HL-60 (cell line): ENCODE results near the gene TP53INP2.

Experiments used
- DNase-seq, 2 experiments: peaks; one replicate each; pipeline ENCODE4 v3.0.0-alpha.2; 2010 to 2020; ENCODE audit warnings: low read depth in 1 of 2, low spot score in 1 of 2
- H3K27ac ChIP-seq: fragments of 250-450 bp; sonication (Bioruptor Pico); replicated peaks from 2 replicates; pipeline ENCODE4 v1.5.1; 2020; ENCODE audit warnings: mild to moderate bottlenecking, moderate library complexity
- H3K27me3 ChIP-seq: fragments of 250-450 bp; sonication (Bioruptor Pico); 2 replicates; pipeline ENCODE4 v1.5.1; 2021; ENCODE audit warnings: mild to moderate bottlenecking, moderate library complexity; ENCODE audit not compliant: insufficient read depth, poor library complexity, severe bottlenecking
- H3K4me3 ChIP-seq: replicated peaks from 2 replicates; pipeline ENCODE4 v1.5.1; 2011; ENCODE audit warnings: mild to moderate bottlenecking, control low read depth, low read length; ENCODE audit not compliant: insufficient read depth
- GABPA ChIP-seq: IDR thresholded peaks from 2 replicates; pipeline ENCODE4 v1.6.1; 2012; ENCODE audit warnings: low read depth
- POLR2AphosphoS5 ChIP-seq: IDR thresholded peaks from 2 replicates; pipeline ENCODE4 v1.6.1; 2012; ENCODE audit warnings: low read depth
- REST ChIP-seq: IDR thresholded peaks from 2 replicates; pipeline ENCODE4 v1.6.1; 2012; ENCODE audit warnings: low read depth; ENCODE audit not compliant: insufficient replicate concordance
- SPI1 ChIP-seq: IDR thresholded peaks from 2 replicates; pipeline ENCODE4 v1.6.1; 2012; ENCODE audit warnings: low read depth, mild to moderate bottlenecking, borderline replicate concordance
- TF ChIP-seq, protein P1 (sequence below): IDR thresholded peaks from one replicate; pipeline ENCODE4 v1.5.1; 2011; ENCODE audit warnings: low read length, control low read depth, inconsistent platforms; ENCODE audit not compliant: insufficient read depth

The TP53INP2 gene

DNA sequence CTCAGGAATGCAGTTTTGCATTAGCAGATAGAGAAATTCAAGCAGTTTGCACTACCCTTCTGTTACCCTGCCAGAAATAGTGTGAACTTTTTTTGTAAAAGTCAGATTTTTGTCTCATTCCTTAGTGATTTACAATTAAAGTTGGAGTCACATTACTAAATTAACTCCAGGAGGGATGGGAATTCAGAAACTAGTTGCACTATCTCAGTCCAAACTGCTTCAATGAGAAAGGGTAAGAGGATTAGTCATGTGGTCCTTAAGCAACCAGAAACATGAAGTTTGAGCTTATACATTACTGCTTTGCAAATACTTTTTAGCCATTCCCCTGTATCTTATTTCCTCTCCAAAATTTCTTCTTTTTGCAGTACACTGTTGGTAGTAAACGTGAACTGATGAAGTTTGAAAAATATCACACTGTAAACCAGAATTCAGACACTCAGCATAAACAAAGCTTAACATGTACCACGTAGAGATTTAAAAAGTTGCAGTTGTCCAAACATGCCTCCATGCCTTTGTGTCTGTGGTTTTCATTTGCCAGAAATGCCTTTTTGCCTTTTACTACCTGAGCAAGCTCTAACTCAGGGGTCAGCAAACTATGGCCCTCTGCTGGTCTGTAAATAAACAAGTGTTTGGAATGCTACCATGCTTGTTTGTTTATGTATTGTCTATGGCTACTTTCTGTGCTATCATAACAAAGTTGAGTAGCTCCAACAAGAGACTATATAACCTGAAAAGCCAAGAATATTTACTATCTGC is 49.7 kb downstream of the TP53INP2 start:
- no peaks in the 10 kb centered on the region for H3K27me3 ChIP-seq
- H3K4me3 ChIP-seq: no peak overlapping the region
- TF ChIP-seq POLR2AphosphoS5 (no peak), SPI1 (no peak), REST (no peak)
- no peak overlapping the region for H3K27ac ChIP-seq
- no peak for DNase-seq

GRCh38 chr20:34754611-34755010 is 50.5 kb downstream of the TP53INP2 start:
- H3K27ac ChIP-seq: no peak overlapping the region
- TF ChIP-seq REST (no peak), SPI1 (no peak), POLR2AphosphoS5 (no peak)
- no peak overlapping the region for H3K4me3 ChIP-seq

DNA sequence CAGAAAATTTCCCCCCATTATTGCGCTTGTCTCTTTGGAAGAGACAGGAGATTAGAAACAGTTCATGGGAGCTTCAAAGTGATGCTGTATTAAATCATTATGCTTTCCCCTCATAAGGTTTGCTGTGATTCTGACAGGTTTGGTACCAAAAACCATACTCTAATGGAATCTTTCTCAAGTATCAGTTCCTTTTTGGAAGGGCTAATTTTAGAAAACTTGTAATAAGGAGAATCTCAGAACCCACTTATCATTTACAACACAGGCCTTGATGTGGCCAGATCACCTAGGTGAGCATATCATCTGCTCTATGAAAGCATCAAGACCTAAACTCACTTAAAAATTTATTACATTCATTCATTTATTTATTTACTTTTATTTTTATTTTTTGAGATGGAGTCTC is 51.2 kb downstream of the TP53INP2 start:
- TF ChIP-seq GABPA: no peak
- TF ChIP-seq, protein P1, sequence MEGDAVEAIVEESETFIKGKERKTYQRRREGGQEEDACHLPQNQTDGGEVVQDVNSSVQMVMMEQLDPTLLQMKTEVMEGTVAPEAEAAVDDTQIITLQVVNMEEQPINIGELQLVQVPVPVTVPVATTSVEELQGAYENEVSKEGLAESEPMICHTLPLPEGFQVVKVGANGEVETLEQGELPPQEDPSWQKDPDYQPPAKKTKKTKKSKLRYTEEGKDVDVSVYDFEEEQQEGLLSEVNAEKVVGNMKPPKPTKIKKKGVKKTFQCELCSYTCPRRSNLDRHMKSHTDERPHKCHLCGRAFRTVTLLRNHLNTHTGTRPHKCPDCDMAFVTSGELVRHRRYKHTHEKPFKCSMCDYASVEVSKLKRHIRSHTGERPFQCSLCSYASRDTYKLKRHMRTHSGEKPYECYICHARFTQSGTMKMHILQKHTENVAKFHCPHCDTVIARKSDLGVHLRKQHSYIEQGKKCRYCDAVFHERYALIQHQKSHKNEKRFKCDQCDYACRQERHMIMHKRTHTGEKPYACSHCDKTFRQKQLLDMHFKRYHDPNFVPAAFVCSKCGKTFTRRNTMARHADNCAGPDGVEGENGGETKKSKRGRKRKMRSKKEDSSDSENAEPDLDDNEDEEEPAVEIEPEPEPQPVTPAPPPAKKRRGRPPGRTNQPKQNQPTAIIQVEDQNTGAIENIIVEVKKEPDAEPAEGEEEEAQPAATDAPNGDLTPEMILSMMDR: no peak
- TF ChIP-seq POLR2AphosphoS5: no peak
- no peak for TF ChIP-seq REST
- no peak for TF ChIP-seq SPI1
- H3K4me3 ChIP-seq: no peak overlapping the region
- no peak for DNase-seq
- H3K27ac ChIP-seq: no peak overlapping the region
- H3K27me3 ChIP-seq: no peaks in the 10 kb centered on the region

More at GRCh38 chr20:34754611-34755010, 50.5 kb downstream of the TP53INP2 start:
- no peaks in the 10 kb centered on the region for H3K27me3 ChIP-seq
- DNase-seq: no peak

GRCh38 chr20:34762031-34762555 is 57.9 kb downstream of the TP53INP2 start:
- no peak for TF ChIP-seq POLR2AphosphoS5
- TF ChIP-seq REST: no peak
- TF ChIP-seq, protein P1: no peak
- no peak for TF ChIP-seq SPI1
- no peak for TF ChIP-seq GABPA
- Histone ChIP-seq H3K27me3 (no peaks in the 10 kb centered on the region), H3K27ac (no peak overlapping the region), H3K4me3 (no peak overlapping the region)
- no peak for DNase-seq
